Aorta (tissue), 5 donors: Measurements from ENCODE around the gene EPB41L4A. TPM values are rescaled to one million over a fixed set of nuclear protein-coding genes. Genes with fewer than 3 reads are reported as not detected.
"Not testable (repeated sequence)": the region's sequence is repeated elsewhere in the genome, so short reads cannot be mapped to it uniquely, and the experiment has no call there.

Experiments
- ATAC-seq: fragments of 200-7000 bp; cut with Tn5 transposase; one replicate; pipeline ENCODE4 v1.9.1; 2022; ENCODE audit warnings: moderate library complexity; ENCODE audit not compliant: low FRiP score
- DNase-seq, 2 donors: peaks; one replicate each; pipeline ENCODE4 v3.0.0-alpha.2; 2020
- H3K27ac ChIP-seq, 2 donors: one replicate each; pipeline ENCODE4 v1.5.1; 2013; ENCODE audit warnings: low read length in 2 of 2, mild to moderate bottlenecking in 2 of 2, moderate library complexity in 2 of 2, control low read depth in 1 of 2, inconsistent platforms in 1 of 2, low read depth in 1 of 2
- H3K27me3 ChIP-seq, 2 donors: one replicate each; pipeline ENCODE4 v1.6.1; 2013; ENCODE audit warnings: control low read depth in 1 of 2, low read length in 1 of 2, mild to moderate bottlenecking in 1 of 2, moderate library complexity in 1 of 2; ENCODE audit not compliant: insufficient read depth in 2 of 2, control insufficient read depth in 1 of 2
- H3K36me3 ChIP-seq, 2 donors: one replicate each; pipeline ENCODE4 v1.6.1; 2013; ENCODE audit warnings: control low read depth in 1 of 2, low read length in 1 of 2, mild to moderate bottlenecking in 1 of 2; ENCODE audit not compliant: insufficient read depth in 2 of 2, control insufficient read depth in 1 of 2
- H3K4me1 ChIP-seq, 2 donors: one replicate each; pipeline ENCODE4 v1.6.1; 2013; ENCODE audit warnings: low read length in 2 of 2, control low read depth in 1 of 2, mild to moderate bottlenecking in 1 of 2, moderate library complexity in 1 of 2; ENCODE audit not compliant: insufficient read depth in 2 of 2, control insufficient read depth in 1 of 2
- H3K4me3 ChIP-seq, 2 donors: one replicate each; pipeline ENCODE4 v1.5.1; 2013; ENCODE audit warnings: low read length in 2 of 2, control low read depth in 1 of 2, mild to moderate bottlenecking in 1 of 2
- H3K9me3 ChIP-seq: one replicate; pipeline ENCODE4 v1.6.1; 2013; ENCODE audit warnings: mild to moderate bottlenecking, low read length; ENCODE audit not compliant: control insufficient read depth
- WGBS, 2 donors: extraction: QIAGEN DNeasy Blood & Tissue Kit; methylation state at CpG; one replicate each; pipeline ENCODE4 v1.1.7; 2013; 5-methylcytosine and 5-hydroxymethylcytosine counted together
- intact Hi-C, 2 donors: fragments of 100-400 bp; cut with DNase I; formaldehyde crosslinking; loops; one replicate each; pipeline versions ENCODE4 v1.14.2 to v1.15.0; 2022
- polyA plus RNA-seq, 2 donors: library from polyadenylated mRNA; stranded (reverse); fragments of 200-250 nt; gene quantifications; one replicate each; pipeline ENCODE4 v1.2.3, GENCODE V29; 2013
- total RNA-seq, 2 donors: library from RNA; stranded (reverse); fragmentation: NEBNext Ultra II Directional; extraction: Animal tissue kit (Norgen Biotek cat#: 25700); gene quantifications; one replicate each; pipeline ENCODE4 v1.2.1, GENCODE V29; 2021
- donor health status: healthy with polysubstance abuse.
- donor health status: Bipolar disorder and iron deficiency.
- donor health status: DM: no; HTN: no; CAD: no.
- donor health status: DM: no; HTN: no; CAD: no.
- donor health status: DM: yes; HTN: yes; CAD: no.

Gene EPB41L4A
- total and polyA plus RNA-seq, 4 donors = 4.4 to 39.3 (median 22.4) TPM

- 52 to 66% methylated on average over 6 of the region's 6 CpGs for WGBS, 2 donors
- intact Hi-C loops = no loop called here
- no peaks in the 10 kb centered on the region for H3K9me3 ChIP-seq
- H3K27ac ChIP-seq = no peak overlapping the region
- H3K27me3 ChIP-seq = no peaks in the 10 kb centered on the region
- no peak overlapping the region for H3K4me3 ChIP-seq
- H3K36me3 ChIP-seq = no peaks in the 10 kb centered on the region
- DNase-seq (no peak), ATAC-seq (no peak)
- no peaks in the 10 kb centered on the region for H3K4me1 ChIP-seq
Measured at GRCh38 chr5:112219000-112219399, 200.1 kb downstream of the EPB41L4A start.

- no peaks in the 10 kb centered on the region for H3K4me1 ChIP-seq
- 89 to 97% methylated on average over 5 of the region's 5 CpGs for WGBS, 2 donors
- intact Hi-C loops = no loop called here
- no peak for DNase-seq
- H3K27me3 ChIP-seq = no peaks in the 10 kb centered on the region
- H3K36me3 ChIP-seq = no peaks in the 10 kb centered on the region
- no peak for ATAC-seq
- H3K4me3 ChIP-seq = no peak overlapping the region
- H3K9me3 ChIP-seq = no peaks in the 10 kb centered on the region
- H3K27ac ChIP-seq = no peak overlapping the region
Measured at GRCh38 chr5:112217843-112218579, 201.1 kb downstream of the EPB41L4A start.

GRCh38 chr5:112216140-112216539, 202.9 kb downstream of the EPB41L4A start:
- H3K27me3 ChIP-seq = no peaks in the 10 kb centered on the region
- no peaks in the 10 kb centered on the region for H3K36me3 ChIP-seq
- no peak for DNase-seq
- WGBS, 2 donors = 94 to 95% methylated on average over 3 of the region's 3 CpGs
- no peaks in the 10 kb centered on the region for H3K9me3 ChIP-seq
- intact Hi-C loops = no loop called here
- no peak overlapping the region for H3K27ac ChIP-seq
- no peak overlapping the region for H3K4me3 ChIP-seq
- no peak for ATAC-seq
- no peaks in the 10 kb centered on the region for H3K4me1 ChIP-seq

GRCh38 chr5:112210430-112211005, 208.6 kb downstream of the EPB41L4A start:
- WGBS, 2 donors = 61 to 63% methylated on average over 6 of the region's 6 CpGs
- Histone ChIP-seq H3K4me3 (no peak overlapping the region), H3K36me3 (no peaks in the 10 kb centered on the region), H3K27me3 (no peaks in the 10 kb centered on the region), H3K4me1 (no peaks in the 10 kb centered on the region), H3K27ac (no peak overlapping the region), H3K9me3 (no peaks in the 10 kb centered on the region)
- peak; percentile 67 for ATAC-seq
- intact Hi-C loops = loop anchor here (1.0 to 5.0 kb wide), 2 partner anchors 210 to 212 kb away; no protein-coding TSS in a partner anchor
- DNase-seq = peak in 1 of 2 donors; percentile 46

GRCh38 chr5:112208699-112209615, 210.1 kb downstream of the EPB41L4A start:
- no peak for ATAC-seq
- DNase-seq = no peak
- Histone ChIP-seq H3K27me3 (no peaks in the 10 kb centered on the region), H3K9me3 (no peaks in the 10 kb centered on the region), H3K36me3 (no peaks in the 10 kb centered on the region), H3K4me1 (no peaks in the 10 kb centered on the region), H3K4me3 (no peak overlapping the region), H3K27ac (no peak overlapping the region)
- intact Hi-C loops = no loop called here
- 91 to 92% methylated on average over 4 of the region's 4 CpGs for WGBS, 2 donors

GRCh38 chr5:112208195-112208594, 210.9 kb downstream of the EPB41L4A start:
- WGBS, 2 donors = 97% methylated on average over 3 of the region's 3 CpGs
- H3K36me3 ChIP-seq, H3K4me1 ChIP-seq, H3K9me3 ChIP-seq, H3K27me3 ChIP-seq, DNase-seq, ATAC-seq, H3K4me3 ChIP-seq, H3K27ac ChIP-seq, intact Hi-C loops: not testable (repeated sequence)

- H3K27ac ChIP-seq = no peak overlapping the region
- no peak for DNase-seq
Measured at GRCh38 chr5:112205846-112206245, 213.2 kb downstream of the EPB41L4A start.

GRCh38 chr5:112203229-112203628, 215.8 kb downstream of the EPB41L4A start:
- ATAC-seq (no peak), DNase-seq (no peak)
- WGBS, 2 donors = 82 to 91% methylated on average over 4 of the region's 4 CpGs
- H3K27me3 ChIP-seq = no peaks in the 10 kb centered on the region
- no peak overlapping the region for H3K4me3 ChIP-seq
- H3K4me1 ChIP-seq = no peaks in the 10 kb centered on the region
- intact Hi-C loops = no loop called here
- no peaks in the 10 kb centered on the region for H3K9me3 ChIP-seq
- H3K36me3 ChIP-seq = peaks cover 0 to 3% of the 10 kb centered on the region in 2 donors
- H3K27ac ChIP-seq = no peak overlapping the region

More at GRCh38 chr5:112205846-112206245, 213.2 kb downstream of the EPB41L4A start:
- intact Hi-C loops = no loop called here
- Histone ChIP-seq H3K4me1 (no peaks in the 10 kb centered on the region), H3K9me3 (no peaks in the 10 kb centered on the region), H3K36me3 (peaks cover 0 to 3% of the 10 kb centered on the region in 2 donors), H3K4me3 (no peak overlapping the region), H3K27me3 (no peaks in the 10 kb centered on the region)
- no peak for ATAC-seq
- 66 to 74% methylated on average over 4 of the region's 4 CpGs for WGBS, 2 donors
